HCT116 (cell line): ENCODE data around the gene LSM11. TPM values are rescaled to one million over a fixed set of nuclear protein-coding genes. Genes with fewer than 3 reads are reported as not detected.

ENCODE experiments used
- ATAC-seq: fragments of 200-7000 bp; cut with Tn5 transposase; 2 replicates; pipeline ENCODE4 v1.9.1; 2020; ENCODE audit warnings: mild to moderate bottlenecking, moderate library complexity
- BruUV-seq: library from RNA; stranded (reverse); fragments of 400-500 nt; replicated peaks from 2 replicates; lab custom pipeline; 2021; lab: Mats Ljungman, UMichigan
- CTCF ChIA-PET: fragments of 300-600 bp; sonication (Branson Sonifier 250); formaldehyde crosslinking; loops from one replicate; lab custom pipeline; 2021; ENCODE audit warnings: antibody characterized with exemption; lab: Charles Lee
- POLR2A ChIA-PET: fragments of 300-600, 350-600 bp; sonication (Branson Sonifier 250); formaldehyde crosslinking; loops from one replicate; lab custom pipeline; 2021; ENCODE audit warnings: antibody characterized with exemption; lab: Charles Lee
- RAD21 ChIA-PET, 2 experiments: fragments of 300-600 bp; sonication (Branson Sonifier 250); formaldehyde crosslinking; loops; one replicate each; lab custom pipeline; 2023; ENCODE audit warnings: low total read pairs in 2 of 2; ENCODE audit not compliant: uncharacterized antibody in 2 of 2, unreplicated experiment in 2 of 2, low non-redundant PET in 1 of 2; lab: Charles Lee
- DNase-seq: peaks from one replicate; pipeline ENCODE4 v3.0.0-alpha.2; 2010; ENCODE audit warnings: low read depth, low spot score
- H2AFZ ChIP-seq: fragments of 200-600 bp; shearing (Covaris generic), sonication (generic); 2 replicates; pipeline ENCODE4 v1.6.1; 2017; ENCODE audit warnings: low read depth, mixed run types, mixed read lengths, antibody characterized with exemption, low read length; ENCODE audit not compliant: poor library complexity, severe bottlenecking
- H3K27ac ChIP-seq: 2 replicates; pipeline ENCODE4 v1.5.1; 2012; ENCODE audit warnings: low read depth, low read length
- H3K27me3 ChIP-seq: fragments of 200-600 bp; sonication (generic); 2 replicates; pipeline ENCODE4 v1.6.1; 2016; ENCODE audit warnings: mixed run types, low read length, mixed read lengths; ENCODE audit not compliant: insufficient read depth
- H3K36me3 ChIP-seq, 2 experiments: fragments of 200-500 bp in 1 of 2; fragments of 200-600 bp in 1 of 2; sonication (Bioruptor generic) in 1 of 2; sonication (generic) in 1 of 2; 2 replicates each; pipeline versions ENCODE4 v1.5.1 to v1.6.1; 2014 to 2016; ENCODE audit warnings: low read length in 2 of 2, inconsistent platforms in 1 of 2, mixed read lengths in 1 of 2, mixed run types in 1 of 2; ENCODE audit not compliant: insufficient read depth in 2 of 2, control insufficient read depth in 1 of 2
- H3K4me1 ChIP-seq, 2 experiments: fragments of 200-600 bp in 1 of 2; sonication (generic) in 1 of 2; 2 replicates each; pipeline versions ENCODE4 v1.5.1 to v1.6.1; 2012 to 2017; ENCODE audit warnings: low read length in 2 of 2, inconsistent platforms in 1 of 2, mild to moderate bottlenecking in 1 of 2, mixed read lengths in 1 of 2, mixed run types in 1 of 2, moderate library complexity in 1 of 2; ENCODE audit not compliant: insufficient read depth in 2 of 2, control insufficient read depth in 1 of 2
- H3K4me2 ChIP-seq: fragments of 200-600 bp; sonication (generic); 2 replicates; pipeline ENCODE4 v1.6.1; 2017; ENCODE audit warnings: mixed run types, low read length, mixed read lengths
- H3K4me3 ChIP-seq, 2 experiments: fragments of 200-600 bp in 1 of 2; sonication (generic) in 1 of 2; replicated peaks in 1 of 2; 2 replicates each; pipeline ENCODE4 v1.5.1; 2011 to 2016; ENCODE audit warnings: low read length in 2 of 2, control low read depth in 1 of 2, low read depth in 1 of 2, mild to moderate bottlenecking in 1 of 2, mixed read lengths in 1 of 2, mixed run types in 1 of 2
- H3K79me2 ChIP-seq: fragments of 200-600 bp; sonication (generic); 2 replicates; pipeline ENCODE4 v1.6.1; 2017; ENCODE audit warnings: mild to moderate bottlenecking, mixed run types, low read length, moderate library complexity, mixed read lengths; ENCODE audit not compliant: insufficient read depth
- H3K9ac ChIP-seq: fragments of 200-600 bp; sonication (generic); 2 replicates; pipeline ENCODE4 v1.6.1; 2016; ENCODE audit warnings: low read length, mixed read lengths
- H3K9me2 ChIP-seq: fragments of 200-600 bp; sonication (generic), shearing (Covaris generic); 2 replicates; pipeline ENCODE4 v1.6.1; 2017; ENCODE audit warnings: mixed run types, mild to moderate bottlenecking, moderate library complexity; ENCODE audit not compliant: insufficient read depth
- H3K9me3 ChIP-seq, 2 experiments: fragments of 200-500 bp in 1 of 2; fragments of 200-600 bp in 1 of 2; sonication (Bioruptor generic) in 1 of 2; sonication (generic) in 1 of 2; 2 replicates each; pipeline ENCODE4 v1.6.1; 2014 to 2017; ENCODE audit warnings: low read length in 2 of 2, mixed read lengths in 2 of 2, inconsistent platforms in 1 of 2, low read depth in 1 of 2, mild to moderate bottlenecking in 1 of 2, mixed run types in 1 of 2, moderate library complexity in 1 of 2; ENCODE audit not compliant: control insufficient read depth in 1 of 2, insufficient read depth in 1 of 2
- H4K20me1 ChIP-seq: fragments of 200-600 bp; sonication (generic), shearing (Covaris generic); 2 replicates; pipeline ENCODE4 v1.6.1; 2017; ENCODE audit warnings: mixed run types, mild to moderate bottlenecking, moderate library complexity; ENCODE audit not compliant: insufficient read depth
- CBX3 ChIP-seq: IDR thresholded peaks from 2 replicates; pipeline ENCODE4 v1.6.1; 2012; ENCODE audit warnings: low read depth
- EGR1 ChIP-seq: IDR thresholded peaks from 2 replicates; pipeline ENCODE4 v1.6.1; 2012; ENCODE audit warnings: low read depth
- ELF1 ChIP-seq: IDR thresholded peaks from 2 replicates; pipeline ENCODE4 v1.6.1; 2012; ENCODE audit warnings: low read depth, borderline replicate concordance
- EZH2 ChIP-seq: fragments of 200-600 bp; sonication (generic); IDR thresholded peaks from 2 replicates; pipeline ENCODE4 v1.6.1; 2017; ENCODE audit warnings: antibody characterized with exemption, mixed run types
- EZH2phosphoT487 ChIP-seq: fragments of 200-600 bp; IDR thresholded peaks from 2 replicates; pipeline ENCODE4 v1.6.1; 2018; ENCODE audit warnings: antibody characterized with exemption, borderline replicate concordance
- POLR2A ChIP-seq: IDR thresholded peaks from 2 replicates; pipeline ENCODE4 v1.7.0; 2011; ENCODE audit warnings: borderline replicate concordance; ENCODE audit not compliant: insufficient read depth, insufficient read length; ENCODE audit errors: extremely low read depth
- POLR2AphosphoS5 ChIP-seq: IDR thresholded peaks from 2 replicates; pipeline ENCODE4 v1.6.1; 2011; ENCODE audit warnings: mild to moderate bottlenecking, low read depth, low read length, moderate library complexity
- SIN3A ChIP-seq: IDR thresholded peaks from 2 replicates; pipeline ENCODE4 v1.6.1; 2012; ENCODE audit warnings: low read depth
- TCF7L2 ChIP-seq: IDR thresholded peaks from 2 replicates; pipeline ENCODE4 v1.7.0; 2011; ENCODE audit warnings: borderline replicate concordance, inconsistent platforms; ENCODE audit not compliant: insufficient read depth, insufficient read length; ENCODE audit errors: extremely low read depth
- YY1 ChIP-seq: IDR thresholded peaks from 2 replicates; pipeline ENCODE4 v1.6.1; 2011; ENCODE audit warnings: low read length, low read depth, moderate library complexity, mild to moderate bottlenecking; ENCODE audit not compliant: insufficient replicate concordance; ENCODE audit errors: extremely low read depth
- ZNF274 ChIP-seq: fragments of 200-500 bp; sonication (Bioruptor generic); IDR thresholded peaks from 2 replicates; pipeline ENCODE4 v1.6.1; 2014; ENCODE audit warnings: mild to moderate bottlenecking, low read depth, low read length, inconsistent platforms
- intact Hi-C: fragments of 100-400 bp; cut with micrococcal nuclease; formaldehyde crosslinking; loops from 2 replicates; pipeline ENCODE4 v1.10.0; 2022
- total RNA-seq: library from RNA; stranded (reverse); gene quantifications from one replicate; pipeline ENCODE4 v1.2.1, GENCODE V29; 2021; ENCODE audit not compliant: unreplicated experiment
- TF ChIP-seq, protein P1 (sequence below): IDR thresholded peaks from 2 replicates; pipeline ENCODE4 v1.6.1; 2012
- TF ChIP-seq, protein P2 (sequence below): IDR thresholded peaks from 2 replicates; pipeline ENCODE4 v1.6.1; 2011; ENCODE audit warnings: mild to moderate bottlenecking, low read length, moderate library complexity; ENCODE audit not compliant: insufficient replicate concordance; ENCODE audit errors: extremely low read depth
- TF ChIP-seq, protein P3 (sequence below): IDR thresholded peaks from 2 replicates; pipeline ENCODE4 v1.6.1; 2012
- TF ChIP-seq, protein P4 (sequence below): IDR thresholded peaks from 2 replicates; pipeline ENCODE4 v1.6.1; 2012; ENCODE audit warnings: low read depth
- TF ChIP-seq, protein P5 (sequence below), 3 experiments: fragments of 200-600 bp in 1 of 3; sonication (generic) in 1 of 3; IDR thresholded peaks in 2 of 3; conservative IDR thresholded peaks in 1 of 3; 2 replicates each; pipeline ENCODE4 v1.5.1; 2012 to 2017; ENCODE audit warnings: low read depth in 2 of 3, low read length in 2 of 3, antibody characterized with exemption in 1 of 3, borderline replicate concordance in 1 of 3, control low read depth in 1 of 3, mild to moderate bottlenecking in 1 of 3, mixed read lengths in 1 of 3, mixed run types in 1 of 3, moderate library complexity in 1 of 3; ENCODE audit not compliant: insufficient read depth in 1 of 3

The LSM11 gene
- total RNA-seq, 1 experiment from 2014 or later = 6.2 TPM

DNA sequence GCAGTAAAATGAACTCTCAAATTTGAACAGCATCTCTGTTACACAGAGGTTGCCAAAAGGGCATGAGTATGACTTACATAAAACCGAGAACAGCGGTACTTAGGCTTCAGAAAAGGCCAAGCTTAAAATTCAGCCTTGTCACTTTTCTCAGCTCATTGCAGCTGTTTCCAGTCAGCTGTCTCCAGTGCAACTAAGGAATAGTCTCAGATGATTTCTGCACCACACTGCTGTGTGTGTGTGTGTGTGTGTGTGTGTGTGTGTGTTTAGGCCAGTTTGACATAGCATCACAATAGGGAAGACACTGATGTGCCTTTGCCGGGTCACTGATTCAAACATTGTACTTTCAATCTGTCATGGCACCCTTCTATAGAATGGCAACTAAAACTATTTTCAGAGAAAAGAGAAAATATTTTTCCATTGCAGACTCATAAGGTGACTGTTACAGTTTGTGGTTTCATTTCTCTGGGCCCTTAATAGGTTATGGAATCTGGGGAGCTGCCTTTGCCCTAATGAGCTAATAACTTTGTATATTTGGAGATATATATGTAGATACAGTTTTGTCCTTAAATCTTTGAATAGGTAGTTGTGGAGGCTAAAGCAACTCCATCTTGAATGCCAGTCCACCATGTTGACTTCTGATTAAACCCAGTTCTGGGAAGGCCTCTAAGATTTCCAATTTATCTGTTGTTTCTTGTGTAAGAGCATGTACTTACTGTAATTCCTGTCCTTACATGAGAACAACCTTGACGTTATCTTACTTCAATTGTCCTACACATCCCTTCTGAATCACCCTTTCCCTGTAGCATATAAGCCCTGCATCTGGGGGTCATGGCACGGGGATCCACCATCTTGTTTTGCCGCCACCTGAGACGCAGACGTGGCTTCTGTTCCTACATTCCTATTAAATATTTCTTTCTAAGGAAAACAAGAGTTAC, 4.5 kb downstream of the LSM11 start:
- ChIA-PET POLR2A (no interaction called here), CTCF (interaction anchor here (1.0 to 1.4 kb wide), 3 partner anchors 10 to 420 kb away, joined by 3 to 4 read pairs (median 3); no protein-coding TSS in a partner anchor), RAD21 (interaction anchor here in 1 of 2 experiments (0.6 kb wide), 1 partner anchor 104 kb away, joined by 3 read pairs; no protein-coding TSS in a partner anchor)
- no peak for ATAC-seq
- no peaks in the 10 kb centered on the region for H3K9me3 ChIP-seq
- H3K9me2 ChIP-seq = no peaks in the 10 kb centered on the region
- BruUV-seq = no TSS peak
- DNase-seq = no peak
- no peaks in the 10 kb centered on the region for H3K27me3 ChIP-seq
- peaks cover 6 to 17% of the 10 kb centered on the region in 2 experiments; a peak in 2 of 4 replicates for H3K4me1 ChIP-seq
- H3K79me2 ChIP-seq = no peaks in the 10 kb centered on the region
- intact Hi-C loops = loop anchor here (10.0 kb wide), 2 partner anchors 493 to 603 kb away; partner anchors contain the start of gene MED7
- no peak overlapping the region for H3K27ac ChIP-seq
- no peaks in the 10 kb centered on the region for H4K20me1 ChIP-seq
- H3K36me3 ChIP-seq = peaks cover 2 to 4% of the 10 kb centered on the region in 2 experiments; a peak in 1 of 4 replicates
- H2AFZ ChIP-seq = no peak overlapping the region
- H3K9ac ChIP-seq = no peak overlapping the region
- H3K4me2 ChIP-seq = no peak overlapping the region
- H3K4me3 ChIP-seq = no peak overlapping the region
- no peak for TF ChIP-seq ZNF274
- no peak for TF ChIP-seq POLR2A
- TF ChIP-seq TCF7L2 = no peak
- TF ChIP-seq ELF1 = no peak
- no peak for TF ChIP-seq YY1
- TF ChIP-seq CBX3 = no peak
- TF ChIP-seq, protein P1, sequence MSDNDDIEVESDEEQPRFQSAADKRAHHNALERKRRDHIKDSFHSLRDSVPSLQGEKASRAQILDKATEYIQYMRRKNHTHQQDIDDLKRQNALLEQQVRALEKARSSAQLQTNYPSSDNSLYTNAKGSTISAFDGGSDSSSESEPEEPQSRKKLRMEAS = no peak
- TF ChIP-seq, protein P2, sequence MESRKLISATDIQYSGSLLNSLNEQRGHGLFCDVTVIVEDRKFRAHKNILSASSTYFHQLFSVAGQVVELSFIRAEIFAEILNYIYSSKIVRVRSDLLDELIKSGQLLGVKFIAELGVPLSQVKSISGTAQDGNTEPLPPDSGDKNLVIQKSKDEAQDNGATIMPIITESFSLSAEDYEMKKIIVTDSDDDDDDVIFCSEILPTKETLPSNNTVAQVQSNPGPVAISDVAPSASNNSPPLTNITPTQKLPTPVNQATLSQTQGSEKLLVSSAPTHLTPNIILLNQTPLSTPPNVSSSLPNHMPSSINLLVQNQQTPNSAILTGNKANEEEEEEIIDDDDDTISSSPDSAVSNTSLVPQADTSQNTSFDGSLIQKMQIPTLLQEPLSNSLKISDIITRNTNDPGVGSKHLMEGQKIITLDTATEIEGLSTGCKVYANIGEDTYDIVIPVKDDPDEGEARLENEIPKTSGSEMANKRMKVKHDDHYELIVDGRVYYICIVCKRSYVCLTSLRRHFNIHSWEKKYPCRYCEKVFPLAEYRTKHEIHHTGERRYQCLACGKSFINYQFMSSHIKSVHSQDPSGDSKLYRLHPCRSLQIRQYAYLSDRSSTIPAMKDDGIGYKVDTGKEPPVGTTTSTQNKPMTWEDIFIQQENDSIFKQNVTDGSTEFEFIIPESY = no peak
- no peak for TF ChIP-seq EZH2
- no peak for TF ChIP-seq POLR2AphosphoS5
- TF ChIP-seq, protein P3, sequence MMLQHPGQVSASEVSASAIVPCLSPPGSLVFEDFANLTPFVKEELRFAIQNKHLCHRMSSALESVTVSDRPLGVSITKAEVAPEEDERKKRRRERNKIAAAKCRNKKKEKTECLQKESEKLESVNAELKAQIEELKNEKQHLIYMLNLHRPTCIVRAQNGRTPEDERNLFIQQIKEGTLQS = no peak
- no peak for TF ChIP-seq EGR1
- TF ChIP-seq EZH2phosphoT487 = no peak
- TF ChIP-seq, protein P4, sequence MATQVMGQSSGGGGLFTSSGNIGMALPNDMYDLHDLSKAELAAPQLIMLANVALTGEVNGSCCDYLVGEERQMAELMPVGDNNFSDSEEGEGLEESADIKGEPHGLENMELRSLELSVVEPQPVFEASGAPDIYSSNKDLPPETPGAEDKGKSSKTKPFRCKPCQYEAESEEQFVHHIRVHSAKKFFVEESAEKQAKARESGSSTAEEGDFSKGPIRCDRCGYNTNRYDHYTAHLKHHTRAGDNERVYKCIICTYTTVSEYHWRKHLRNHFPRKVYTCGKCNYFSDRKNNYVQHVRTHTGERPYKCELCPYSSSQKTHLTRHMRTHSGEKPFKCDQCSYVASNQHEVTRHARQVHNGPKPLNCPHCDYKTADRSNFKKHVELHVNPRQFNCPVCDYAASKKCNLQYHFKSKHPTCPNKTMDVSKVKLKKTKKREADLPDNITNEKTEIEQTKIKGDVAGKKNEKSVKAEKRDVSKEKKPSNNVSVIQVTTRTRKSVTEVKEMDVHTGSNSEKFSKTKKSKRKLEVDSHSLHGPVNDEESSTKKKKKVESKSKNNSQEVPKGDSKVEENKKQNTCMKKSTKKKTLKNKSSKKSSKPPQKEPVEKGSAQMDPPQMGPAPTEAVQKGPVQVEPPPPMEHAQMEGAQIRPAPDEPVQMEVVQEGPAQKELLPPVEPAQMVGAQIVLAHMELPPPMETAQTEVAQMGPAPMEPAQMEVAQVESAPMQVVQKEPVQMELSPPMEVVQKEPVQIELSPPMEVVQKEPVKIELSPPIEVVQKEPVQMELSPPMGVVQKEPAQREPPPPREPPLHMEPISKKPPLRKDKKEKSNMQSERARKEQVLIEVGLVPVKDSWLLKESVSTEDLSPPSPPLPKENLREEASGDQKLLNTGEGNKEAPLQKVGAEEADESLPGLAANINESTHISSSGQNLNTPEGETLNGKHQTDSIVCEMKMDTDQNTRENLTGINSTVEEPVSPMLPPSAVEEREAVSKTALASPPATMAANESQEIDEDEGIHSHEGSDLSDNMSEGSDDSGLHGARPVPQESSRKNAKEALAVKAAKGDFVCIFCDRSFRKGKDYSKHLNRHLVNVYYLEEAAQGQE = no peak
- TF ChIP-seq SIN3A = no peak
- TF ChIP-seq, protein P5, sequence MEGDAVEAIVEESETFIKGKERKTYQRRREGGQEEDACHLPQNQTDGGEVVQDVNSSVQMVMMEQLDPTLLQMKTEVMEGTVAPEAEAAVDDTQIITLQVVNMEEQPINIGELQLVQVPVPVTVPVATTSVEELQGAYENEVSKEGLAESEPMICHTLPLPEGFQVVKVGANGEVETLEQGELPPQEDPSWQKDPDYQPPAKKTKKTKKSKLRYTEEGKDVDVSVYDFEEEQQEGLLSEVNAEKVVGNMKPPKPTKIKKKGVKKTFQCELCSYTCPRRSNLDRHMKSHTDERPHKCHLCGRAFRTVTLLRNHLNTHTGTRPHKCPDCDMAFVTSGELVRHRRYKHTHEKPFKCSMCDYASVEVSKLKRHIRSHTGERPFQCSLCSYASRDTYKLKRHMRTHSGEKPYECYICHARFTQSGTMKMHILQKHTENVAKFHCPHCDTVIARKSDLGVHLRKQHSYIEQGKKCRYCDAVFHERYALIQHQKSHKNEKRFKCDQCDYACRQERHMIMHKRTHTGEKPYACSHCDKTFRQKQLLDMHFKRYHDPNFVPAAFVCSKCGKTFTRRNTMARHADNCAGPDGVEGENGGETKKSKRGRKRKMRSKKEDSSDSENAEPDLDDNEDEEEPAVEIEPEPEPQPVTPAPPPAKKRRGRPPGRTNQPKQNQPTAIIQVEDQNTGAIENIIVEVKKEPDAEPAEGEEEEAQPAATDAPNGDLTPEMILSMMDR (IDR thresholded peaks at IDR 0.05 in 2 of 3, conservative IDR thresholded peaks at IDR 0.05 in 1 of 3; ENCODE audit: borderline replicate concordance in 1 of 3, insufficient read depth in 1 of 3, low read depth in 2 of 3, low read length in 2 of 3) = no peak
